Measurements from ENCODE around the gene CDK14. TPM values are rescaled to one million over a fixed set of nuclear protein-coding genes. Genes with fewer than 3 reads are reported as not detected.

The CDK14 gene
- total and polyA plus RNA-seq, 10 of the 15 experiments (the other 5 are each of a cell fraction or from before 2014, with no cell fraction given) = 6.5 to 61.3 (median 24.2) TPM

DNA sequence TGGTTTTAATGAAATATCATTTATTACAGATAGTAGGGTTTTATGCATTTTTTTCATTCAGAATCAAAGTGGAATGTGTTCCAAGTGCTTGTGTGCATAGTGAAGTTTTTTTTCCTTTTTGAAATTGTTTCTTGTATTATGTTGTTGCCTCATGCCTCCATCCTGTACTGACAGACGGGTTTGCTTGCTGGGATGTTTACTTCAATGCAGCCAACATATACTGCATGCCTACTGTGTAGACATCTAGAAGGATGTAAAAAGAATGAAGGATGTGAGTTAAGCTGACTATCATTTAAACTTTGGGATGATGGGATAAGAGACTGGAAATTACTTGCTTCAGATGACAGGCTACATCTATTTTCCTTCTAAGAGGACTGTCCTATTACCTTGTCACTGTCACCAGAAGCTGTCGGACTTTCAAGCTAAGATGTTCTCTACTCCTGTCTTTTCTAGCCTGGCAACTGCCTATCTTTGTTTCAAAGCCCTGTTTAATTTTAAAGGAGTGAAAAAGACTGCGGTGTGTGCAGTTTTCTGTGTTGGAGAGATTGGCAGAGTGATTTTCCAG is 243.7 kb downstream of the CDK14 start:
- H3K27ac ChIP-seq (ENCODE audit: control insufficient read depth, insufficient read depth) = no peak overlapping the region
- no TSS peak for BruUV-seq (replicated peaks)
- no peaks in the 10 kb centered on the region for H3K79me2 ChIP-seq (ENCODE audit: control insufficient read depth, insufficient read depth, low read length)
- no peaks in the 10 kb centered on the region for H4K20me1 ChIP-seq (ENCODE audit: control insufficient read depth, insufficient read depth)
- H3K9ac ChIP-seq (ENCODE audit: control insufficient read depth, insufficient read depth, low read length) = no peak overlapping the region
- in situ Hi-C loops (cut with MboI) = no loop called here
- ATAC-seq (no peak), DNase-seq (ENCODE audit: low read depth, low spot score) (no peak), FAIRE-seq (no peak)
- H3K4me1 ChIP-seq (ENCODE audit: control insufficient read depth, insufficient read depth, low read length) = no peaks in the 10 kb centered on the region
- H3K36me3 ChIP-seq (ENCODE audit: control insufficient read depth in 2 of 2, insufficient read depth in 2 of 2, low read length in 1 of 2) = no peaks in the 10 kb centered on the region
- ChIA-PET SMC1A (ENCODE audit: uncharacterized antibody, unreplicated experiment) (interaction anchor here (1.1 kb wide), 1 partner anchor 10 kb away, joined by 4 read pairs; no protein-coding TSS in a partner anchor), RAD21 (ENCODE audit: unreplicated experiment) (no interaction called here), POLR2A (no interaction called here), CTCF (interaction anchor here (1.5 to 5.0 kb wide), 2 partner anchors 13 to 93 kb away, joined by 3 to 35 read pairs; no protein-coding TSS in a partner anchor)
- H3K4me2 ChIP-seq (ENCODE audit: control insufficient read depth, insufficient read depth) = no peak overlapping the region
- intact Hi-C loops (cut with micrococcal nuclease; ENCODE audit: unreplicated experiment) = no loop called here
- H2AFZ ChIP-seq (ENCODE audit: control insufficient read depth, low read depth, low read length) = no peak overlapping the region
- no peak overlapping the region for H3K4me3 ChIP-seq
- TF ChIP-seq ZSCAN29 (IDR thresholded peaks at IDR 0.05) (no peak), BACH1 (IDR thresholded peaks at IDR 0.05; ENCODE audit: borderline replicate concordance) (no peak), BCL11A (IDR thresholded peaks at IDR 0.05; ENCODE audit: low read depth, low read length) (no peak), POLR2A (IDR thresholded peaks at IDR 0.05; ENCODE audit: low read depth, low read length) (no peak), ETV6 (conservative IDR thresholded peaks at IDR 0.05 in 1 of 2, IDR thresholded peaks at IDR 0.05 in 1 of 2; ENCODE audit: borderline replicate concordance in 1 of 2, low read depth in 1 of 2) (no peak), PAX8 (IDR thresholded peaks at IDR 0.05) (no peak), HCFC1 (IDR thresholded peaks at IDR 0.05; ENCODE audit: low read length) (no peak), MEF2A (IDR thresholded peaks at IDR 0.05; ENCODE audit: insufficient read depth, low read depth, low read length) (no peak), SMAD1 (IDR thresholded peaks at IDR 0.05; ENCODE audit: low read depth, partially characterized antibody) (no peak), SMARCA5 (IDR thresholded peaks at IDR 0.05) (no peak), FOS (IDR thresholded peaks at IDR 0.05; ENCODE audit: borderline replicate concordance, extremely low read depth, insufficient read length) (no peak)
- TF ChIP-seq, protein P1, sequence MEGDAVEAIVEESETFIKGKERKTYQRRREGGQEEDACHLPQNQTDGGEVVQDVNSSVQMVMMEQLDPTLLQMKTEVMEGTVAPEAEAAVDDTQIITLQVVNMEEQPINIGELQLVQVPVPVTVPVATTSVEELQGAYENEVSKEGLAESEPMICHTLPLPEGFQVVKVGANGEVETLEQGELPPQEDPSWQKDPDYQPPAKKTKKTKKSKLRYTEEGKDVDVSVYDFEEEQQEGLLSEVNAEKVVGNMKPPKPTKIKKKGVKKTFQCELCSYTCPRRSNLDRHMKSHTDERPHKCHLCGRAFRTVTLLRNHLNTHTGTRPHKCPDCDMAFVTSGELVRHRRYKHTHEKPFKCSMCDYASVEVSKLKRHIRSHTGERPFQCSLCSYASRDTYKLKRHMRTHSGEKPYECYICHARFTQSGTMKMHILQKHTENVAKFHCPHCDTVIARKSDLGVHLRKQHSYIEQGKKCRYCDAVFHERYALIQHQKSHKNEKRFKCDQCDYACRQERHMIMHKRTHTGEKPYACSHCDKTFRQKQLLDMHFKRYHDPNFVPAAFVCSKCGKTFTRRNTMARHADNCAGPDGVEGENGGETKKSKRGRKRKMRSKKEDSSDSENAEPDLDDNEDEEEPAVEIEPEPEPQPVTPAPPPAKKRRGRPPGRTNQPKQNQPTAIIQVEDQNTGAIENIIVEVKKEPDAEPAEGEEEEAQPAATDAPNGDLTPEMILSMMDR (IDR thresholded peaks at IDR 0.05 in 2 of 3, conservative IDR thresholded peaks at IDR 0.05 in 1 of 3; ENCODE audit: control insufficient read depth in 2 of 3, extremely low read depth in 1 of 3, insufficient read depth in 1 of 3, low read depth in 3 of 3, low read length in 3 of 3) = no peak
- TF ChIP-seq, protein P2, sequence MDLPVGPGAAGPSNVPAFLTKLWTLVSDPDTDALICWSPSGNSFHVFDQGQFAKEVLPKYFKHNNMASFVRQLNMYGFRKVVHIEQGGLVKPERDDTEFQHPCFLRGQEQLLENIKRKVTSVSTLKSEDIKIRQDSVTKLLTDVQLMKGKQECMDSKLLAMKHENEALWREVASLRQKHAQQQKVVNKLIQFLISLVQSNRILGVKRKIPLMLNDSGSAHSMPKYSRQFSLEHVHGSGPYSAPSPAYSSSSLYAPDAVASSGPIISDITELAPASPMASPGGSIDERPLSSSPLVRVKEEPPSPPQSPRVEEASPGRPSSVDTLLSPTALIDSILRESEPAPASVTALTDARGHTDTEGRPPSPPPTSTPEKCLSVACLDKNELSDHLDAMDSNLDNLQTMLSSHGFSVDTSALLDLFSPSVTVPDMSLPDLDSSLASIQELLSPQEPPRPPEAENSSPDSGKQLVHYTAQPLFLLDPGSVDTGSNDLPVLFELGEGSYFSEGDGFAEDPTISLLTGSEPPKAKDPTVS (IDR thresholded peaks at IDR 0.05; ENCODE audit: low read depth, low read length) = no peak
- TF ChIP-seq, protein P3, sequence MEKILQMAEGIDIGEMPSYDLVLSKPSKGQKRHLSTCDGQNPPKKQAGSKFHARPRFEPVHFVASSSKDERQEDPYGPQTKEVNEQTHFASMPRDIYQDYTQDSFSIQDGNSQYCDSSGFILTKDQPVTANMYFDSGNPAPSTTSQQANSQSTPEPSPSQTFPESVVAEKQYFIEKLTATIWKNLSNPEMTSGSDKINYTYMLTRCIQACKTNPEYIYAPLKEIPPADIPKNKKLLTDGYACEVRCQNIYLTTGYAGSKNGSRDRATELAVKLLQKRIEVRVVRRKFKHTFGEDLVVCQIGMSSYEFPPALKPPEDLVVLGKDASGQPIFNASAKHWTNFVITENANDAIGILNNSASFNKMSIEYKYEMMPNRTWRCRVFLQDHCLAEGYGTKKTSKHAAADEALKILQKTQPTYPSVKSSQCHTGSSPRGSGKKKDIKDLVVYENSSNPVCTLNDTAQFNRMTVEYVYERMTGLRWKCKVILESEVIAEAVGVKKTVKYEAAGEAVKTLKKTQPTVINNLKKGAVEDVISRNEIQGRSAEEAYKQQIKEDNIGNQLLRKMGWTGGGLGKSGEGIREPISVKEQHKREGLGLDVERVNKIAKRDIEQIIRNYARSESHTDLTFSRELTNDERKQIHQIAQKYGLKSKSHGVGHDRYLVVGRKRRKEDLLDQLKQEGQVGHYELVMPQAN (conservative IDR thresholded peaks at IDR 0.05) = no peak
- H3K27me3 ChIP-seq (replicated peaks in 1 of 2; ENCODE audit: control insufficient read depth in 2 of 2, insufficient read depth in 2 of 2, low read length in 1 of 2) = no peaks in the 10 kb centered on the region
- peaks cover 2% of the 10 kb centered on the region; the same call in 2 of the 3 replicates for H3K9me3 ChIP-seq (replicated peaks; ENCODE audit: control insufficient read depth, insufficient read depth, low read length)
- whole genome bisulfite sequencing (ENCODE audit: insufficient coverage, insufficient replicate concordance, low lambda C conversion rate, missing lambda C conversion rate) = 92% methylated on average over 3 of the region's 3 CpGs

All from GM12878 (cell line).